22Rv1 (cell line): ENCODE results near the gene ZDHHC11B.
"Not testable (repeated sequence)": the region's sequence is repeated elsewhere in the genome, so short reads cannot be mapped to it uniquely, and the experiment has no call there.

ENCODE experiments used
- ZFX ChIP-seq: fragments of 450-650 bp; IDR thresholded peaks from 2 replicates; pipeline ENCODE4 v1.6.1; 2017; ENCODE audit warnings: antibody characterized with exemption, borderline replicate concordance
- TF ChIP-seq, protein P1 (sequence below): fragments of 450-650 bp; IDR thresholded peaks from 2 replicates; pipeline ENCODE4 v1.5.1; 2017; ENCODE audit warnings: mild to moderate bottlenecking

DNA sequence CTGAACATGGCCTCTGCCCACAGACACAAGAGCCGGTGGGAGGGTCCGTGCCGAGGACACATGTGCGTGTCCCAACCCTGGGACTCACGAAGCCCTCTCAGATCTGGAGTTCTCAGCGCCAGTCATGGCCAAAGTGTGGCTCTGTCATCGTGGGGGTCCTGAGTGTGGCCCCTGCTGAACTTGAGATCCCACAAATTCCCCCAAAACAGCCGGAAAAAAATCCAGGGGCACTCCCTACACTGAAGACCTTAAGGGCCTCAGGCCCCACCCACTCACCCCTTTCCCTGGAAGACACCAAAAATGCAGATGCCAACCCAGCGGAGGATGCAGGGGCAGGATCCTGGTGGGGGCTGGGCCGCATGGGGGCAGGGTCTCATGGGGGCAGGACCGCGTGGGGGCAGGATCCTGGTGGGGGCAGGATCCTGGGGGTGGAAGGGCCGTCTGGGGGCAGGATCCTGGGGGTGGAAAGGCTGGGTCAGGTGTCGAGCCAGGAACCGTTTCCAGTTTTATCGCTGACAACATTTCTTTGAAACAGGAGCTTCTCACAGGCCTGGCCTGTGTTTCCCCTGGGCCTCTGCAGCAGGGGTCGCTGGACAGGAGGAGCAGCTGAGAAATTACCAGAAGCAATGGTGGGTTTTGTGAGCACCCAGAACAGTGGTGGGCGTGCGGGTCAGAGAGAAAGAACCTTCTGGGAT, 13.3 kb downstream of the ZDHHC11B start:
- TF ChIP-seq, protein P1, sequence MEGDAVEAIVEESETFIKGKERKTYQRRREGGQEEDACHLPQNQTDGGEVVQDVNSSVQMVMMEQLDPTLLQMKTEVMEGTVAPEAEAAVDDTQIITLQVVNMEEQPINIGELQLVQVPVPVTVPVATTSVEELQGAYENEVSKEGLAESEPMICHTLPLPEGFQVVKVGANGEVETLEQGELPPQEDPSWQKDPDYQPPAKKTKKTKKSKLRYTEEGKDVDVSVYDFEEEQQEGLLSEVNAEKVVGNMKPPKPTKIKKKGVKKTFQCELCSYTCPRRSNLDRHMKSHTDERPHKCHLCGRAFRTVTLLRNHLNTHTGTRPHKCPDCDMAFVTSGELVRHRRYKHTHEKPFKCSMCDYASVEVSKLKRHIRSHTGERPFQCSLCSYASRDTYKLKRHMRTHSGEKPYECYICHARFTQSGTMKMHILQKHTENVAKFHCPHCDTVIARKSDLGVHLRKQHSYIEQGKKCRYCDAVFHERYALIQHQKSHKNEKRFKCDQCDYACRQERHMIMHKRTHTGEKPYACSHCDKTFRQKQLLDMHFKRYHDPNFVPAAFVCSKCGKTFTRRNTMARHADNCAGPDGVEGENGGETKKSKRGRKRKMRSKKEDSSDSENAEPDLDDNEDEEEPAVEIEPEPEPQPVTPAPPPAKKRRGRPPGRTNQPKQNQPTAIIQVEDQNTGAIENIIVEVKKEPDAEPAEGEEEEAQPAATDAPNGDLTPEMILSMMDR, result not testable (repeated sequence)
- not testable (repeated sequence) for TF ChIP-seq ZFX
